AG20443 (cell line): Measurements from ENCODE around the gene LAMTOR2.
A peak's percentile ranks its signal among the peaks of the same experiment; 100 is the strongest.
"Not testable (repeated sequence)": the region's sequence is repeated elsewhere in the genome, so short reads cannot be mapped to it uniquely, and the experiment has no call there.

Experiments
- DNase-seq: peaks from one replicate; pipeline ENCODE4 v3.0.0; 2012; ENCODE audit warnings: low spot score, mixed read lengths

Gene LAMTOR2

DNA sequence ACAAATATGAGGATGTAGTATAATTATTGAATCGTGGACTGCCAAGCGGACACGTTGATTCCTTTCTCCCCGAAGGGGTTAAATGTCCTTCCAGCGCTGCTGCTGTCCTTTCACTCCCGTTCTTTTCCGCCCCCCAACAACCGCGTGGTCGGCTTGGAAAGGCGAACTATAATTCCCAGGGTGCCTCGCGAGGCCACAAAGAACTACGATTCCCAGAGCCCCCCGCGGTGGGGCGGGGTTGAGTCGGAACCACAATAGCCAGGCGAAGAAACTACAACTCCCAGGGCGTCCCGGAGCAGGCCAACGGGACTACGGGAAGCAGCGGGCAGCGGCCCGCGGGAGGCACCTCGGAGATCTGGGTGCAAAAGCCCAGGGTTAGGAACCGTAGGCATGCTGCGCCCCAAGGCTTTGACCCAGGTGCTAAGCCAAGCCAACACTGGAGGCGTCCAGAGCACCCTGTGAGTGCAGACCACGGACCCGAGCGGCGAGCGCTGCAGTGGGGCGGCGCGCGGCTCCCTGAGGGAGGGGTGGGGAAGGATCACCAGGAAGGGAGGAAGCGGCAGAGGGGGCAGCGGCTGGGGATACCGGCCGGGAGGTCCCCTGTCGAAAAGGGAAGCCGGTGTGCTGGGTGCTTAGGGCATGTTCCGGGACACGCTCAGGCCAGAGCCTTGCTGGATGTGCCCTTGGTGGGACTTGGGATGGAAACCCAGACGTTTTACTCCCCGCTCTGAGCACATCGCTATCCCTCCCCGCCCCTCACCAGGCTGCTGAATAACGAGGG lies at the start of gene LAMTOR2:
TSS of gene LAMTOR2 (plus strand) at position 283 of the 781 bp plus-strand sequence. CDS start at position 391, 108 bp downstream.
- DNase-seq = peak; percentile 96

DNA sequence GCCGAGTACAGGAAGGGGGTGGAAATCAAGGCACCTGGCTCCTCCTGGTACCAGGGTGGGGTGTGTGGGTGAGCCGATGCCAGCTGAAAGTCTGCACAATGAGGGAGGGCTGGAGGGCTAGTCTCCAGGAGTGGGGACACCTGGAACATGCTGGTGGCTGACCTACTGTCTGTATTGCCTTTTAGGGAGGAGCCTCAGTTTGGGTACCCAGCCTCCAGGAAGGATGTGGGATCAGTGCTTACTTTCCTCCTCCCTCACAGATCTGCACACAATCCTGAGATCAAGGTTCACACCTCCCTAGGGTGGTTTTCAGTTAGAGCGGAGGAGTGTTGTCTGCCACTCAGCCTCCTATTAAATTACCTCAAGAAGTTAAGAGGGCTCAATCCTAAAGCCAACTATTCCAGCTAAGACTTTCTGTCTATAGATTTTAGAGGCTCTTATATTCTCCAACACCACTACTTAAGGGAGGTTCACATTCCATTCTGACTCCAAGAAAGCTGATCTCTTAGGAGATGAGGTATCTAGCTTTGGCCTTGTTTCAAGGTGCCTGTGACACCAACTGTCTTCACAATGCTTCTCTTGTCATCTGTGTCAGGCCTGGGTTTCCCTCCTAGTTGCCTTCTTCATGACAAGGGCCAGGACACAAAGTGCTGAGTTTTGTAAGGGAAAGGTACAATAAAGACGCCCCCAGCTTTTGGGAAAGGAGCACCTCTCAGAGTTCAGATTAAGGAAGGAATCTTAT lies 49.6 kb upstream of the LAMTOR2 start:
- no peak for DNase-seq

DNA sequence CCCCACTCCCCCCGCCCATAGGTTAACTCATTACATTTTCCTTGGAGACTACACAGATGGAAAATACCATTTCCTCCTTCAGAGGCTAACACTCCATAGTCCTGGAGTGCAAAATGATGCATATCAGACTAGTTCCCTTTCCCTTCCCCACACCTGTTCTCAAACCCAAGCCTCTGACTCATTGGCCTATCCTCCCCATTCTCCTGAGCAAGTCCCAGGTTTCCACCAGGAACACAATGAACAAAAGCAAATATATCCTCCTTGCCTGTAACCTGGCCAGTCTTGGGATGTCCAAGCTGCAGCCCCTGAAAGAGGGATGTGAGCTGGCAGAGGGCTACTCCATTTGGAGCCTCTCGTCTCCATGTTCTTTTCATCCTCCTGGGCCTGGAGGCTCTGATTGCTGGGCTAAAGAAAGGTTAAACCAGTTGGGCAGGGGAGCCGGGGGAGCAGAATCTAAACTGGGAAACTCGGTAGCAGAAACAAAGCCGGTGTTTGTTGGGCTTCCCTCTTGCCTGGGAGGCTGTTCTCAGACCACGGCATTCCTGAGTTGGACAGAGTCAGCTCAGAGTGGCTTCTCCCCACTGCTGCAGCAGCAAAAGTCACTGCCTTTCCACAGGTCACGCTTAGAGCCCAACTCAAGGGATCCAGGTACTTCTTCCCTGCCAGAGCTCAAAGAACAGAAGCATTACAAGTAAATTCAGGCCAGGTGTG lies 47.8 kb upstream of the LAMTOR2 start:
- DNase-seq = peak; percentile 14

DNA sequence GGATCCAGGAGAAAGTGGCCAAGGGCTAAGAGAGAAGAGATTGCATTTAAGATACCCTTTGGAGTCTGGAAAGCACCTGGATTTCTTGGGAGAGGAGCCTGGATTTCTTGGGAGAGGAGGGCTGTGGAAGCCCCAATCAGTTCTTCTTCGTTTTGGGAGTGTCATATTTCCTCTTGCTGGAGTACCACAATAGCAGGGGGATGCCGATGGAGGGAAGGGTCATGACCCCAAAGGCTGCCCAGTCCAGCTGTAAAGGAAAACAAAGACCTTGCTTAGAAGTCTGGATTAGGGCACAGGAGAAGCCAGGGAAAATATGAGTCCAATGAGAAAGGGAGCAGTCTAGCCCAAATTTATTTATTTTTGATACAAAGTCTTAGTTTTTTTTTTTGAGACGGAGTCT lies 45.2 kb upstream of the LAMTOR2 start:
- DNase-seq = peak; percentile 2

DNA sequence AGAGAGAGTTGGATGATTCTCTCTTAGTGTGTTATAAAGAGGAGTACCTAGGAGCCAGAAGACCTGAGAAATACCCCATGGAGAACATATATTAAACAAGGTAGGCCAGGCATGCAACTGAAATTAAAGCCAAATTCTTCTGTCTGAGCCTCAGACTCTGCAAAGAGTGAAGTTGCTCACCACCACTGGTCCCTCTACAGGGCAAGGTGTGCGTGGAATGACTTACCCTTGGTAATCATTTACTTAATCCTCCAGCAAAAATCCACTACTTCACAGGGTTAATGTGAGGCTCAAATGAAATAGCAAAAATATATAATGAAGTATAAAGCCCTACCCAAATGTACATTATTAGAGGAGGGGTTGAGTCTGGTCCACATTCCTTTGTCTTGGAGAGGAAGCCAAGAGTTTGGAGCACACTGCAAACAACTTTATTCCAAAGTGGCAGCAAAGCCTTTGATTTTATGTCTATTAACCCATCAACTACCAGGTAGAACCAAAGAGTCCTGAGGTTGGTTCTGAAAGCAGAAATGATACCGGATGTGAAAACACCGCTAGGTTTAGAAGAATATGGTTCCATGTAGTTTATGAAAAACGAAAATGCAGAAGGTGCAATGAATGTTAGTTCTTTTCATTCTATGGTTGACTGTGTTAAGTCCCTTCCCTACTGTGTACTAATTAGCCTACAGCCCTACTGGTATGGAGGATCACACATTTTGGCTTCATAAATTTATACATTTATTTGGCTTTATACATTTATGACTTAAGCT lies 42.3 kb upstream of the LAMTOR2 start:
- no peak for DNase-seq

DNA sequence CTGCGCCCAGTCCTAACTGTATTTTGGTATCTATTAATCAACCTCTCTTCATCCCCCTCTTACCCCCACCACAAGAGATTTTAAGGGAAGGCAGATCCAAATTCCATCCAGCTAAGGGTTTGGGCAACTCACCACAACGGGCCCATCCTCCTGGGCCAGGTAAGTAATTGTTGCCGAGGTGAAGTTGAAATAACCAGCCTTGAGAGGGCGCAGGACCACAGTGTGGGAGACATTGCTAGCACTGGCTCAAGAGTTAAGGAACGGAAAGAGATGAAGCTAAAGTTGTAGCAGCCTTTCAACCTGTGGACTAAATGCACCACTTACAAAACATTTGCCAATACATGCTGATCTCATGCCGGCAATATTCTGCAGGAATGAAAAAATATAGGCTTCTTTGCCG lies 39.8 kb upstream of the LAMTOR2 start:
- no peak for DNase-seq

DNA sequence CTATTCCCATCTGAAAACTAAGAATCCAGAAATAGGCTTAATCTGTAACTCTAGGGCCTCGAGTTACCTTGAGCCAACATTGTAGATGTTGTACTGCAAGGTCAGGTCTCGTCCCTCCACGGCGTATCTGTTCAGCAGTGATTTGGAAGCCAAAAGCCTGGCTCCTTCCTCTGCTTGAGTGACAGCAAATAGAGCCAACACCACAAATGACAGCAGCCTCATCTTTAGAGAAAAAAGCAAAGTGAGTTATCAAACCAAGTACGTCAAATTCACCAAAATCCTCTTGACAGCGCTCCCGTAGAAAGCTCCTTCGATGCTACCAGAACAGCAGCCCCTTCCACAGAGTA lies 34.7 kb upstream of the LAMTOR2 start:
- DNase-seq = no peak

DNA sequence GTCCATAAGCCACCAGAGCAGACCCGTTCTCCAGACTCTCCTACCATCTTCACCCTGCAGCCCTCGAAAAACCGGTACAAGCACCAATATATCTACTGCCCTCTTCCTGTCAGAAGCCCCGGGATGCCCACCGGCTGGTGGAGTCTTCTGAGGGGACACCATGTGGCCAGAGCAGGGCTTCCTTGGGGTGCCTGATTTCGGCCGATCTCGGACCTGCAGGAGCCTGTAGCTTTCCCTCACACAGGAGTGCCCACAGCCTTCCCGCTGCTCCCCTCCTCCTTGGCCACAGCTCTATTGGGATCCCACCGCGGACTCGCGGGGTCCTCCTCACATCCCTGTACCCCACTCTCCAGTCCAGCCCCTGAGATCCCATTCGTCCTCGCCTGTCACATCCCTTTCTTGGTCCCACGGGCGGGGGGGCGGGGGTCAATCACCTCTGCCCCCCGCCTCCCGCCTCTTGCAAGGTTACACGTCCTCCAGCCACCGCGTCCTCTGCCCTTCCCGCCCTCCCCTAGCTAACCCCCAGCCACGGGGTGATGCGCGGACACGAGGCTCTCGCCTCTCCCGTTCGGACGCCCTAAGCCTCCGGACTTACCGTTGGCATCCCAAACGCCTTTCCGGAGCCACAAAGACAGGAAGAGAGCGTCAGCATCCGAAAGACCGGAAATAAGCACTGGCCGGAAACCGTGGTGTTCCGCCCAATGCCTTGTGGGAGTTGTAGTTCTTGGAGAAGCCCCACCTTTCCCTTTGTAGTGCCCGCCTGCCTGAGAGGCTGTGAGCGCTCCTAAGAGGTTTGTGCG lies 34.1 kb upstream of the LAMTOR2 start, which contains the start of gene SSR2:
TSS of gene SSR2 (minus strand) at position 659 of the 800 bp plus-strand sequence. CDS start 784 bp downstream, outside the sequence.
- DNase-seq = peak; percentile 97

DNA sequence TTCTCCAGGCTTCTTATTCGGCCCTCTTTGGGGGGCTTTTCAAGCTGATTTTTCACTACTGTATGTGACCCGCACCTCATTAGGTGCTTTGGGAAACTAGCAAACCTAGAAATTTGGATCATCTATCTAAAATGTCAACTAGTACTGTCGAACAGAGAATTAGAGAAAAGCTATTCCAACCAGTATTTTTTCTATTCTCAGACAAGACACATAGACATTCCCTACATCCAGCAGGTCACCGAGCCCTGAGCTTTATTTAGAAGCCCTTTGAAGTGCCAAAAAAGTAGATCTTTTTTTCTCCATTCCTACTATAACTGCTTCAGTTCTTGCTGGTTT lies 33.5 kb upstream of the LAMTOR2 start:
- DNase-seq = no peak

DNA sequence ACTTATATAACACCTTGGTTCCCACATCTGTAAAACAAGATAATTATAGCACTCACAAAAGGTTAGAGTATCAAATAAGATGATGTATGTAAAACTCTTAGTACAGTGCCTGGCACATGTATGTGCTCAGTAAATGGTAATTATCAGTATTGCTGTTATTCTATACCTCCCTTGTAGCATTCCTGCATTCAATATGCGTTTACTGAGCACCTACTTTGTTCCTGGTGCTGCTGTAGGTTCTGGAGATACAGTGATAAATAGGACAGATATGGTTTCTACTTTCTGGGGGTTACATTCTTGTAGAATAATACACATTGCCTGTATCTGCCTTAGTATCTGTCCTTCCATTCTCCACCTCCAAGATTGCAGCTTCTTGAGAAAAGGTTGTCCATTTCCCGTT lies 32.6 kb upstream of the LAMTOR2 start:
- no peak for DNase-seq

DNA sequence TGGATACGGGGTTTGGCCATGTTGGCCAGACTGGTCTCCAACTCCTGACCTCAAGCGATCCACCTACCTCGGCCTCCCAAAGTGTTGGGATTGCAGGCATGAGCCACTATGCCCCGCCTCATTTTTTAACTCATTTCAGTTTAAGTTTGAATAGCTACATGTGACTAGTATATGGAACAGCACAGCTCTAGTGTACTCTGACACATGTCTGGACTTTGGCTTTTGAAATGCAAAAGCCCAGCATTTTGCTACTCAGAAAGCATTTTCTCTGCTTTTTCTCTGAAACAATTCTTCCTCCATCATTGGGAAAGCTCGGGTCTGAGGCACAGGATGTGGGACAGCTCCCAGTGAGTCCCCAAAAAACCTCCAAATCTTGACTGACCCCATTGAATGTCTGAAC lies 29.8 kb upstream of the LAMTOR2 start:
- DNase-seq = no peak

DNA sequence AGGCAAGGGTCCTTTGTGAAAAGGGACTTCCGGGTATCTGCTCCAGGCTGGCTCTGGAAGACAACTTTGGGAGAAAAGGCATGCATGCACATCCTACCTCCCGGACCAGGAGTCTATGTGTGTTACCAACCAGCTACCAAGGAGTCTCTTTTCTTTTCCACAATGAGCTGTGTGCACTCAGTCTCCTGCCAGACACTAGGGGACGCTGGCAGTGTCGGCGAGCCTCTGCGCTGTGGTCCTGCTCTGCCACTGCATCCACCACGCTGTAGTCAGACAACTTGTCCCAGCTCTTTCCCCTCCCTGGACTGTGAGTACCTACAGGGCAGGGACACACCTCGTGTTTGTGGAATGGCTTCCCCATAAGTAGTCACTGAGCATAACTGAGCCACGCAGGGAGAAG lies 28.7 kb upstream of the LAMTOR2 start:
- peak; percentile 67 for DNase-seq

DNA sequence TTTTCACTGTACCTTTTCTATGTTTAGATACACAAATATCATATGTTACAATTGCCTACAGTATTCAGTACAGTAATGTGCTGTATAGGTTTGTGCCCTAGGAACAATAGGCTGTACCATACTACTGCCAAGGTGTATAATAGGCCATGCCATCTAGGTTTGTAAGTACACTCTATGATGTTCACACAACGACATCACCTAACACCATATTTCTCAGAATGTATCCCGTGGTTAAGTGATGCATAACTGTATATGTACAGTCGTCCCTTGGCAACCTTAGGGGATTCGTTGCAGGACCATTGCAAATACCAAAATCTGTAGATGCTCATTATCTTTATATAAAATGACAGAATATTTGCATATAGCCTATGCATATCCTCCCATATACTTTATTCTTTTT lies 28.0 kb upstream of the LAMTOR2 start:
- no peak for DNase-seq

DNA sequence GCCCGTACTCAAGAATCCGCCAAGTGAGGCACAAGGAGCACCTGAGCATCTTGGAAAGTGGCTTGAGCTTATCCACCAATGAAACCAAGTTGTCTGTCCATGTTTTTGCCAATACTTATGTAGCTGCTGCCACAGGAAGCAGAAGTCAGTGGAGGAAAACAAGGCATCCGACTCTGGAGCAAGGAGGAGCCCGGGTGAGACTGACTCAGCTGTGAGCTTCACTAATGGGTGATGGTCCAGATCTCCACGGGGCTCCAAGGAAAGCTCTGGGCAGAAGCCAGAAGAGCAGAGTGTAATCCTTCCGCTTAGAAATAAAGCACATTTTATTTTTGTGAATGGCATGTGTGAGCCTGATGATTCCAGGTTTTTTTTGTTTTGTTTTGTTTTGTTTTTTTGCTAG lies 21.6 kb upstream of the LAMTOR2 start:
- peak; percentile 63 for DNase-seq

DNA sequence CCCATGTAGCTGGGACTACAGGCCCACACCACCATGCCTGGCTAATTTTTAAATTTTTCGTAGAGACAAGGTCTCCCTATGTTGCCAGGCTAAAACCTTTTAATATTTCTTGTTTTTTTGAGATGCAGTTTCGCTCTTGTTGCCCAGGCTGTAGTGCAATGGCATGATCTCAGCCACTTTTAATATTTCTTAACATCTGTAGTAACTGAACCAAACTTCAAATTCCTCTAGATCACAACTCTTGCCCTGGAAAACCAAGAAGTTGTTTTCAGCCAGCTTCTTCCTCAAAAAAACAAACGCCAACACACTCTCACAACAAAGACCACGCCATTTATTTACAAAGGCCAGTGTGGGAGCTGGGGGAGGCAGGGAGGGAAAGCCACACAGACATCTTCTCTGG lies 19.6 kb upstream of the LAMTOR2 start:
- DNase-seq = not testable (repeated sequence)

DNA sequence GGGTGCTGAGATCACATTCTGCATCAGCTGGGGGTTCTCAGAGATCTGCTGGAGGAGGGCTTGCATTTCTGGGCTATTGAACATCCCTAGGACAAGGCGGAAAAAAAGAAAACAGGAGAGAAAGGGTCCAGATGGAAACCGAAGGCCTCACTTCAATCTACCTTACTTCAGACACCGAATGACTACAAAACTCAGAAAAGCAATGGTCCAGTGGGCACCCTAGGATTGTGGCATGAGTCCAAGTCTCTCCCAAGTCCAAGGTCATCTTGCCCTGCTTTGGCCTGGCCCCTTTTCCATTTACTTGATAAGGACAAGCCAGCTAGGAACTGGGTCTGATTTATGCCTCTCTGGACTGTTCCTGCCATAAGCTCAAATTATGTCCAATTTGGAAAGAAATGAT lies 11.8 kb upstream of the LAMTOR2 start:
- DNase-seq = no peak

DNA sequence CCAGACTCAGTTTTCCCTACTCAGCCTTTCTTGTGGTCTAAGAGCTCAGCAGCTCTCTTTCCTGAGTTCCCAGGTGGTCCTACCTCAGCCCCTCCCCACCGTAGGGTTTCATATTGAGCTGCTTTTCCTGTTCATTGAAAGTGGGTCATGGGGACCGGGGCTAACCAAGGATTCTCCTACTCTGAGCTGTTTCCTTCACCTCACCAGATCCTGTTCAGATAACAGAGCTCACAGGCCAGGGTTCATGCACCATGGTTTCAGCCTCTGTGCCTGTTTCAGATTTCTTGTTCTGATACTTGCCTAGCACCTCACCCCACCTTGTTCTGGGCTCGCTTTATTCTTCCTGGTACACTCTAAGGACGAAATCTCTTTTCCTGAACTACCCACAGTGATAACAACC lies 9.5 kb upstream of the LAMTOR2 start:
- no peak for DNase-seq

DNA sequence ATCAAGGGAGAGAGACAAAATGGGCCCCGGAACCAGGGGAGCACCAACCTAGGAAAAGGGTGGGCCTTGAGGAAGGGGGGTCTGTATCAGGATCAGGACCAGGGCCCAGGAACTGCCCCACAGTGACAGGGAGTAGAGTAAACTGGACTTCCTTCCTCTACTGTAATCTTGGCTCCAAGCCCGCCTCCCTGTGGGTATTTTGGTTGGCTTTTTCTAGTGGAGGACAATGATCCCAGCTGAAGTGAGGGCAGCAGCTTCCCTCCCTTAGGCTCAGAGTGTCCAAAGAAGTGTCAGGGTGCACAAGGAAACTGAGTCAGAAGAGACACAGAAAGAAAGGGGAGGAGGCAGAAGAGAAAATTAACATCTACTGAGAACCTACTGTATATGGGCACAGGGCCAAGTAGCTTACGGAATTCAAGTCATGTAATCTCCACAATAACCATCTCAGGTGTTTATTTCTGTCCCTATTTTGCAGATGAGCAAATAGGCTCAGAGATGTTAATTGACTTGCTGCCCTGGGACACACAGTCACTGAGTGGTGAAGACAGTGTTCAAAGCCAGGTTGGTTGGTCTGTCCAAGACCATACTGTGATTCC lies 5.8 kb upstream of the LAMTOR2 start:
- no peak for DNase-seq

DNA sequence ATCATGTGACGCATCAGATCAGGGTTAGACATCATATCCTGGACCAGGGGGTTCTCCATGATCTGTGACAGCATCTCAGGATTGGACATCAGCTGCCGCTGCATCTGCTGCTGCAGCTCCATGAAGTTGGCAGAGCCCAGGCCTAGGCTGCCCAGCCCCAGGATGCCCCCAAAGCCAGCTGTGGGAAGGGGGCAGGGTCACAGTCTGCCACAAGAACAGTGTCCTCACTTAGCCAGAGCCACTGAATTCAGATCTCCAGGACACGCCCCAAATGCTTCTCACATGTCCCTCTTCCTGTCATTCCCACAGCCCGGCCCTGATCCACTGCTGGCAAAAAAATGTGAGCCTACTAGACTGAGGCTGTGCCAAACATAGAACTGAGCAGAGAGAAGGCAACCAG lies 4.2 kb upstream of the LAMTOR2 start:
- DNase-seq = peak; percentile 35

DNA sequence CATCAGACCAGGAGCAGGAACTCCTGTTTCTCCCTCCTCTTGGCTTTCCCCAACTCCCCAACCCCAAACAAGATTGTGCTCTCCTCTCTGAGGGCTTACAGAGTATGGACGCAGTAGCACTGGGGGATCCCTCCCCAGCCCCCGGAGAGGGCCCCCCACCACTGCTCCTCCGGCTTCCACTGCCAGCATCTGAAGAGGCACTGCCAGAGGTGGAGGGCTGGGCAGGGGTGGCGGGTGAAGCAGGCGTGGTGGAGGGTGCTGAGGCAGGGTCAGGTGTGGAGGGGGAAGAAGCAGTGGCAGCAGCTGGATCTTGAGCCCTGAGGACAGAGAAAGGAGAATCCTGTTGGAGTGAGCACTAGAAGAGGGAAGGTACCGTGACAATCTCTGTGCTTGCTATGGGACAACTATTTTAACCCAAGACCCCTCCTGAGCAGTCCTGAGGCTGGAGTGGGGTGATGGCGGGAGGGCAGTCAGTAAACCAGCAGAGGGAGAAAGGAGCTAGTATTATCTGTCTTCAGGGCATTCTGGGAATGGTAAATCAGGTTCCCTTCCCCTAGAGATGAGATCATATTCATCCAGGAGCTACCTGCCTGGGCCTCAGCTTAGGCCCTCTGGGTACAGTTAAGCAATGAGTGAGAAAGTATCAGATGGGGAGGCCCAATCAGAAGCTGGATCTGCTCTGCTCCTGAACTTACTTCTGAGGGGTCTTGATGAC lies 3.4 kb upstream of the LAMTOR2 start:
- no peak for DNase-seq
